ENCODE measurements around the gene C19orf73. TPM values are rescaled to one million over a fixed set of nuclear protein-coding genes. Genes with fewer than 3 reads are reported as not detected.

Gene C19orf73
- total RNA-seq, 2 donors from 2014 or later, result 2.2 to 11.1 TPM

DNA sequence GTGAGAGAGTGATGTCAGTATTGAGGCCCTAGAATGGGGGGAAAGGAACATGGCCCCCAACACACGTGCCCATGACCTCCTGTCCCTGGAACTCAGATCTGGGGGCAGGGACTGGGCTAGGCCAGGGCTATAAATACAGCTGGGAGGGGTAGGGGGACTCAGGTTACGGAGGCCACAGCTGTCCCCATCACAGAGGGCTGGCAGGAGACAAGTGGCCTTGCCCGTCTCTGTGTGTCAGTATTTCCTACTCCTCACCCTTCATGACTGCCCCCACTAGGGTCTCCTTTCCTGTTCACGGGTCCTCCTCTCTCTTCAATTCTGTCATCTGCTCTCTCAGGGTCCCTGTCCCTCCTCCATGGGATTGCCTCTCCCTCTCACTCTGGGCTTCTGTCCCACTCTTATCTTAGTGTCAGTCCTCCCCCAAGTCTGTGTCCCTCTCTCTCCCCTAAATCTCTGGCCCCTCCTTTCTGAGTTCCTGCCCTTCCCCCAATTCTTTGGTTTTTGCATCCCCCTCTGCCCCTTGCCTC lies 36.9 kb upstream of the C19orf73 start:
- no peak overlapping the region for H3K4me3 ChIP-seq
- H3K4me1 ChIP-seq (replicated peaks), result no peaks in the 10 kb centered on the region
- DNase-seq (ENCODE audit: low spot score), result no peak
- no peaks in the 10 kb centered on the region for H3K36me3 ChIP-seq
- no peaks in the 10 kb centered on the region for H3K9me3 ChIP-seq
- TF ChIP-seq POLR2AphosphoS5 (IDR thresholded peaks at IDR 0.05), result no peak
- TF ChIP-seq, protein P1, sequence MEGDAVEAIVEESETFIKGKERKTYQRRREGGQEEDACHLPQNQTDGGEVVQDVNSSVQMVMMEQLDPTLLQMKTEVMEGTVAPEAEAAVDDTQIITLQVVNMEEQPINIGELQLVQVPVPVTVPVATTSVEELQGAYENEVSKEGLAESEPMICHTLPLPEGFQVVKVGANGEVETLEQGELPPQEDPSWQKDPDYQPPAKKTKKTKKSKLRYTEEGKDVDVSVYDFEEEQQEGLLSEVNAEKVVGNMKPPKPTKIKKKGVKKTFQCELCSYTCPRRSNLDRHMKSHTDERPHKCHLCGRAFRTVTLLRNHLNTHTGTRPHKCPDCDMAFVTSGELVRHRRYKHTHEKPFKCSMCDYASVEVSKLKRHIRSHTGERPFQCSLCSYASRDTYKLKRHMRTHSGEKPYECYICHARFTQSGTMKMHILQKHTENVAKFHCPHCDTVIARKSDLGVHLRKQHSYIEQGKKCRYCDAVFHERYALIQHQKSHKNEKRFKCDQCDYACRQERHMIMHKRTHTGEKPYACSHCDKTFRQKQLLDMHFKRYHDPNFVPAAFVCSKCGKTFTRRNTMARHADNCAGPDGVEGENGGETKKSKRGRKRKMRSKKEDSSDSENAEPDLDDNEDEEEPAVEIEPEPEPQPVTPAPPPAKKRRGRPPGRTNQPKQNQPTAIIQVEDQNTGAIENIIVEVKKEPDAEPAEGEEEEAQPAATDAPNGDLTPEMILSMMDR (IDR thresholded peaks at IDR 0.05), result no peak
- TF ChIP-seq POLR2A (IDR thresholded peaks at IDR 0.05), result no peak
- intact Hi-C loops (cut with DNase I), result no loop called here
- WGBS, result 68% methylated on average over 4 of the region's 4 CpGs
- H3K27me3 ChIP-seq (replicated peaks; ENCODE audit: insufficient read depth), result no peaks in the 10 kb centered on the region
- H3K27ac ChIP-seq, result no peak overlapping the region

DNA sequence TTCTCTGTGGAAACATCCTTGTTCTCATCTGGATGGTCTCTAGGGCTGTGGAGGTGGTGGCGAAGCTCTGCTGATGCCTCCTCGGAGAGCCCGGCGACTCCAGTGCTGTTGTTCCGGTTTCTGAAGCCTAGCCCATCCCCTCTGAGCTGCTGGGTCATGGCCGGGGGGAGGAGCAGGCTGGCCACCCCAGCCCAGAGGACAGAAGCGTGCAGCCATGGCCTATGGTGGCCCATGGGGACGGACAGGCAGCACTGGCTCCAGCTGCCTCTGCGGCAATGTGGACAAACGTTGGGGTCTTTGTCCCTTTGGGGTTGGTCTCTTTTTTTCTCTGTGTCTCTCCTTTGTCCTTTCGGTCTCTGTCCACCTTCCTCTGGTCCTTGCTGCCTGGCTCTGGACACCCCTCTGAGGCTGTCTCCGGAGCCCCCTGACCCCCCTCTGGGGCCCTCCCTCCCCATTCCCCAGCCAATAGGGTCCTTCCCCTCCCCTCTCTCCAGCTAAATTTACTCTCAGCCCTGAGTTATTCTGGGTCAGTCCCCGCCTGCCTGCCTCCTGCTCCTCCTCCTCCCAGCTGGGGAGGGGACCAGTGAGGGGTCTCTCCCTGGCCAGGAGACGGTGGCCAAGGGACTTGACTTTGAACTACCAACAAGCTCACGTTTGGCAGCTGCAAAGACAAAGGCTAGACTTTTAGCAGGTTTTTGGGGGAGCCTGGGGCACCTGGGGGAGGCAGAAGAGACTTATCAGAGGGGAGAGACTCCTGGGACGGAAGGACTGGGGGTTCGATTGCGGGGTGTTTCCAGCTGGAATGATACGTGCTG lies 36.3 kb upstream of the C19orf73 start, which contains the start of gene HRC:
TSS of gene HRC (minus strand) at position 392 of the 815 bp plus-strand sequence. CDS start at position 233, 159 bp downstream.
- no peaks in the 10 kb centered on the region for H3K9me3 ChIP-seq
- no peaks in the 10 kb centered on the region for H3K27me3 ChIP-seq (replicated peaks; ENCODE audit: insufficient read depth)
- 73% methylated on average over 19 of the region's 19 CpGs for WGBS
- no peak for TF ChIP-seq POLR2AphosphoS5 (IDR thresholded peaks at IDR 0.05)
- TF ChIP-seq, protein P1 (IDR thresholded peaks at IDR 0.05), result no peak
- DNase-seq (ENCODE audit: low spot score), result no peak
- intact Hi-C loops (cut with DNase I), result no loop called here
- no peaks in the 10 kb centered on the region for H3K4me1 ChIP-seq (replicated peaks)
- no peak within 1 kb of the TSS for H3K4me3 ChIP-seq
- no peak within 1 kb of the TSS for H3K27ac ChIP-seq
- no peaks in the 10 kb centered on the region for H3K36me3 ChIP-seq

DNA sequence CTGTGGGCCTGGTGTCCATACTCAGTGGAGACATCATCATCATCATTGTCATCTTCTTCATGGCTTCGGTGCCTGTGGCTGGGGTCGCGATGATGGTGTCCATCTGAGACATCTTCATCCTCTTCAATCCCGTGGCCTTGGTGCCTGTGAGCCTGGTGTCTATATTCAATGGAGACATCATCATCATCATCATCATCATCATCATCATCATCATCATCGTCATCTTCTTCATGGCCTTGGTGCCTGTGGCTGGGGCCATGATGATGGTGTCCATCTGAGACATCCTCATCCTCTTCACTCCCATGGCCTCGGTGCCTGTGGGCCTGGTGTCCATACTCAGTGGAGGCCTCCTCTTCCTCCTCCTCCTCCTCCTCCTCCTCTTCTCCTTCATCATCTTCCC lies 35.3 kb upstream of the C19orf73 start:
- H3K36me3 ChIP-seq, result no peaks in the 10 kb centered on the region
- no peaks in the 10 kb centered on the region for H3K9me3 ChIP-seq
- H3K27ac ChIP-seq, result no peak overlapping the region
- DNase-seq (ENCODE audit: low spot score), result no peak
- 95% methylated on average over 6 of the region's 6 CpGs for WGBS
- H3K27me3 ChIP-seq (replicated peaks; ENCODE audit: insufficient read depth), result no peaks in the 10 kb centered on the region
- H3K4me3 ChIP-seq, result no peak overlapping the region
- TF ChIP-seq POLR2A (IDR thresholded peaks at IDR 0.05) (no peak), POLR2AphosphoS5 (IDR thresholded peaks at IDR 0.05) (no peak)
- TF ChIP-seq, protein P1 (IDR thresholded peaks at IDR 0.05), result no peak
- intact Hi-C loops (cut with DNase I), result loop anchor here (5.0 kb wide), 1 partner anchor 37 kb away; the partner anchor contains the start of genes C19orf73 and PPFIA3
- no peaks in the 10 kb centered on the region for H3K4me1 ChIP-seq (replicated peaks)

DNA sequence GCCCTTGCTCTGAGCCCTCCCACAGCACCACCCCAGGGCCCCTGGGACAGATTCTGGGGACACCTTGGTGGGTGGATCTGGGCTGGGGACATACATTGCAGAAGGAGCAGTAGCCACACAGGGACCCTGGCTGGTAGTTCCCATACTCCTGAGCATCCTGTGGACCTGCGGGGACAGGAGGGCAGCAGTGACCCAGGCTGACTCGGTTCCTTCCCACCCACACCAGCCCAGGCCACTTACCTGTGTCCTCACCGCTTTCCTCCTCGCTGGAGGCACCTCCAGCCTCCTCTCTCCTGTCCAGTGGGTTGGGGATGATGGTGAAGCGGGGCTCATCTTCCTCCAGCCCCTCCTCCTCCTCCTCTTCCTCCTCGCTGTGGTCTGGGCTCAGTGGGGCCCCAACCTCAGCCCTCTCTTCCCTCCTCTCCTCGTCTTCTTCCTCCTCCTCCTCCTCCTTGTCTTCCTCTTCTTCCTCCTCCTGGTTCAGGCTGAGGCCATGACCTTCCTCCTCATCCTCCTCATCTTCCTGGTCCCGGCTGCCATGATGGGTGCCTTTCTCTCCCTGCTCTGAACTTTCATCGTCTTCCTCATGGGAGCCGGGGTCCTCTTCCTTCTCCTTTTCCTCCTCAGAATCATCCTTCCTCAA lies 34.3 kb upstream of the C19orf73 start:
- Histone ChIP-seq H3K4me3 (no peak overlapping the region), H3K9me3 (no peaks in the 10 kb centered on the region), H3K27ac (no peak overlapping the region), H3K36me3 (no peaks in the 10 kb centered on the region), H3K4me1 (replicated peaks) (no peaks in the 10 kb centered on the region), H3K27me3 (replicated peaks; ENCODE audit: insufficient read depth) (no peaks in the 10 kb centered on the region)
- whole genome bisulfite sequencing, result 90% methylated on average over 10 of the region's 10 CpGs
- DNase-seq (ENCODE audit: low spot score), result no peak
- TF ChIP-seq POLR2A (IDR thresholded peaks at IDR 0.05) (no peak), POLR2AphosphoS5 (IDR thresholded peaks at IDR 0.05) (no peak)
- TF ChIP-seq, protein P1 (IDR thresholded peaks at IDR 0.05), result no peak
- intact Hi-C loops (cut with DNase I), result loop anchor here (5.0 kb wide), 1 partner anchor 36 kb away; the partner anchor contains the start of genes C19orf73 and PPFIA3

Data from prostate gland (tissue), 2 donors.